ENCODE data around the gene KRT83. TPM values are rescaled to one million over a fixed set of nuclear protein-coding genes. Genes with fewer than 3 reads are reported as not detected.
A peak's percentile ranks its signal among the peaks of the same experiment; 100 is the strongest.
"Not testable (repeated sequence)": the region's sequence is repeated elsewhere in the genome, so short reads cannot be mapped to it uniquely, and the experiment has no call there.

The KRT83 gene
- total RNA-seq, 1 experiment from 2014 or later = not detected

- no peak for DNase-seq
- no peak for TF ChIP-seq EZH2 (IDR thresholded peaks at IDR 0.05; ENCODE audit: low read depth)
- no peak for TF ChIP-seq CTCF (conservative IDR thresholded peaks at IDR 0.05)
- Histone ChIP-seq H4K20me1 (ENCODE audit: insufficient read depth) (no peaks in the 10 kb centered on the region), H3K4me3 (no peak overlapping the region), H3K4me1 (replicated peaks; ENCODE audit: insufficient read depth) (peaks cover 27% of the 10 kb centered on the region), H3K79me2 (ENCODE audit: low read depth) (no peaks in the 10 kb centered on the region), H3K36me3 (ENCODE audit: low read depth) (no peaks in the 10 kb centered on the region), H3K9me2 (ENCODE audit: insufficient read depth) (no peaks in the 10 kb centered on the region), H3K27ac (peak overlapping the region; percentile 74), H3K9me3 (ENCODE audit: insufficient read depth, low read depth) (no peaks in the 10 kb centered on the region; the same call in 1 of the 2 replicates), H3F3A (ENCODE audit: insufficient read depth, low read depth) (peaks cover 23% of the 10 kb centered on the region), H3K4me2 (peak overlapping the region; percentile 67), H3K27me3 (ENCODE audit: insufficient read depth, low read depth) (no peaks in the 10 kb centered on the region), H2AFZ (no peak overlapping the region)
- CTCF ChIA-PET = interaction anchor here (0.8 to 1.4 kb wide), 4 partner anchors 15 to 125 kb away, joined by 3 to 4 read pairs (median 4); partner anchors contain the start of gene KRT85
- intact Hi-C loops (cut with micrococcal nuclease; ENCODE audit: unreplicated experiment) = no loop called here
- POLR2A ChIA-PET (ENCODE audit: unreplicated experiment) = interaction anchor here (0.6 kb wide), 1 partner anchor 63 kb away, joined by 3 read pairs; no protein-coding TSS in a partner anchor
- BruUV-seq (replicated peaks) = no TSS peak
Measured at GRCh38 chr12:52346593-52346992, 25.4 kb upstream of the KRT83 start.

- H3K36me3 ChIP-seq (ENCODE audit: low read depth) = not testable (repeated sequence)
- CTCF ChIA-PET = interaction anchor here (0.6 to 1.3 kb wide), 2 partner anchors 19 to 96 kb away, joined by 3 to 4 read pairs; no protein-coding TSS in a partner anchor
- POLR2A ChIA-PET (ENCODE audit: unreplicated experiment) = interaction anchor here (0.5 to 0.8 kb wide), 3 partner anchors 112 to 654 kb away, joined by 3 to 5 read pairs (median 4); no protein-coding TSS in a partner anchor
Measured at GRCh38 chr12:52345041-52345440, 23.8 kb upstream of the KRT83 start.

GRCh38 chr12:52344111-52344510 is 22.9 kb upstream of the KRT83 start:
- no peak overlapping the region for H3K4me2 ChIP-seq
- no TSS peak for BruUV-seq (replicated peaks)
- no peaks in the 10 kb centered on the region for H3K36me3 ChIP-seq (ENCODE audit: low read depth)
- no peaks in the 10 kb centered on the region; the same call in 1 of the 2 replicates for H3K9me3 ChIP-seq (ENCODE audit: insufficient read depth, low read depth)
- POLR2A ChIA-PET (ENCODE audit: unreplicated experiment) = no interaction called here
- CTCF ChIA-PET = interaction anchor here (0.6 kb wide), 1 partner anchor 10 kb away, joined by 6 read pairs; no protein-coding TSS in a partner anchor
- peaks cover 23% of the 10 kb centered on the region for H3F3A ChIP-seq (ENCODE audit: insufficient read depth, low read depth)
- H3K27me3 ChIP-seq (ENCODE audit: insufficient read depth, low read depth) = no peaks in the 10 kb centered on the region
- TF ChIP-seq CTCF (conservative IDR thresholded peaks at IDR 0.05) = no peak
- TF ChIP-seq EZH2 (IDR thresholded peaks at IDR 0.05; ENCODE audit: low read depth) = no peak
- DNase-seq = no peak
- H4K20me1 ChIP-seq (ENCODE audit: insufficient read depth) = no peaks in the 10 kb centered on the region
- H3K27ac ChIP-seq = no peak overlapping the region
- H3K9me2 ChIP-seq (ENCODE audit: insufficient read depth) = no peaks in the 10 kb centered on the region
- intact Hi-C loops (cut with micrococcal nuclease; ENCODE audit: unreplicated experiment) = no loop called here
- no peaks in the 10 kb centered on the region for H3K79me2 ChIP-seq (ENCODE audit: low read depth)
- peaks cover 27% of the 10 kb centered on the region for H3K4me1 ChIP-seq (replicated peaks; ENCODE audit: insufficient read depth)
- H2AFZ ChIP-seq = no peak overlapping the region
- H3K4me3 ChIP-seq = no peak overlapping the region

More at GRCh38 chr12:52345041-52345440, 23.8 kb upstream of the KRT83 start:
- DNase-seq; intact Hi-C loops (cut with micrococcal nuclease; ENCODE audit: unreplicated experiment); H4K20me1 ChIP-seq (ENCODE audit: insufficient read depth); H3K79me2 ChIP-seq (ENCODE audit: low read depth); BruUV-seq (replicated peaks); H3K4me3 ChIP-seq; H2AFZ ChIP-seq; H3K9me3 ChIP-seq (ENCODE audit: insufficient read depth, low read depth); H3K9me2 ChIP-seq (ENCODE audit: insufficient read depth); H3K27me3 ChIP-seq (ENCODE audit: insufficient read depth, low read depth): not testable (repeated sequence)
- H3K27ac ChIP-seq = peak overlapping the region; percentile 74
- peak overlapping the region; percentile 67 for H3K4me2 ChIP-seq
- peaks cover 27% of the 10 kb centered on the region for H3K4me1 ChIP-seq (replicated peaks; ENCODE audit: insufficient read depth)
- peaks cover 23% of the 10 kb centered on the region for H3F3A ChIP-seq (ENCODE audit: insufficient read depth, low read depth)

- Histone ChIP-seq H3K9me2 (ENCODE audit: insufficient read depth) (no peaks in the 10 kb centered on the region), H3K36me3 (ENCODE audit: low read depth) (no peaks in the 10 kb centered on the region), H4K20me1 (ENCODE audit: insufficient read depth) (no peaks in the 10 kb centered on the region), H2AFZ (no peak overlapping the region), H3K79me2 (ENCODE audit: low read depth) (no peaks in the 10 kb centered on the region), H3K4me1 (replicated peaks; ENCODE audit: insufficient read depth) (peaks cover 27% of the 10 kb centered on the region), H3K4me2 (no peak overlapping the region), H3K4me3 (no peak overlapping the region), H3F3A (ENCODE audit: insufficient read depth, low read depth) (peaks cover 23% of the 10 kb centered on the region), H3K9me3 (ENCODE audit: insufficient read depth, low read depth) (no peaks in the 10 kb centered on the region; the same call in 1 of the 2 replicates), H3K27me3 (ENCODE audit: insufficient read depth, low read depth) (no peaks in the 10 kb centered on the region), H3K27ac (no peak overlapping the region)
- intact Hi-C loops (cut with micrococcal nuclease; ENCODE audit: unreplicated experiment) = no loop called here
- POLR2A ChIA-PET (ENCODE audit: unreplicated experiment) = no interaction called here
- BruUV-seq (replicated peaks) = no TSS peak
- CTCF ChIA-PET = no interaction called here
- TF ChIP-seq EZH2 (IDR thresholded peaks at IDR 0.05; ENCODE audit: low read depth) = no peak
- TF ChIP-seq CTCF (conservative IDR thresholded peaks at IDR 0.05) = no peak
- no peak for DNase-seq
Measured at GRCh38 chr12:52343550-52343949, 22.4 kb upstream of the KRT83 start.

Measured in PC-9 (cell line).